SIG-M5 (cell line): Measurements from ENCODE around the gene XPO1.
A peak's percentile ranks its signal among the peaks of the same experiment; 100 is the strongest.
"Not testable (repeated sequence)": the region's sequence is repeated elsewhere in the genome, so short reads cannot be mapped to it uniquely, and the experiment has no call there.

Source experiments
- DNase-seq: peaks from one replicate; lab custom pipeline; 2025; lab: John Stamatoyannopoulos, UW

XPO1 gene

DNA sequence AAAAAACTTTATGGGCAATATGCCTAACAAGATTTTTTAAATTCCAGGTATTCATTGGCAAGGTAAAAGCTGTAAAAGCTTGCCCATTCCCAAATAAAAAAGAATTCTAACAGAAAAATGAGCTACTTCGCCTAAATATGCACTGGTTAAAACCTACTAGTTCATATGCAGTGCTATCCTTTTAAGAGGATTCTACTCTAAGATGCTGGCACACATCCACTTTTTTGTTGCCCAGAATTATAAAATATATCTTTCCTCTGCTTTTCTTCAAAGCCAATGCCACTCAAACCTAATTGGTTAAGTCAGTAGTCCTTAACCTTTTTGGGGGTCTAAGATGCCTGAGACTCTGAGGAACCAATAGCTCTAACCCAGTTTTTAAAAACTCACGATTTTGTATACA, 3.2 kb downstream of the XPO1 start:
- no peak for DNase-seq

DNA sequence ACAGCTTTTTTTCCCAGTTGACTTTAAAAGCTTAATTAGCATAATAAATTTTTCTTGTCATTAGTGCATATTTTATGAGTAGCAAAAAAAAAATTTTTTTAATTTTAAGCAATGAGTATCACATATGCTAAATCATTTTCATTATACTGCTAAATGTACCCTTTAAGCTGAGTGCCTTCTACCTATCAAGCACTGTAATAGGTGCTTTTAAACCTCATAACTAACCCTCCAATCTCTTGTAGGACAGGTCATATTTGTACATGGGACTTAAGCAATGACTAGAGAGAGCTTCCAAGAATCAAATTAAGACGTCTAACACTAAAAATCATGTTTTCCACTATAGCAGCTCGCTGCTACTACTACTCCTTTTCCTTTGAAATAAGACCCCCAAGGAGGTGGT, 7.4 kb downstream of the XPO1 start:
- DNase-seq, result no peak

DNA sequence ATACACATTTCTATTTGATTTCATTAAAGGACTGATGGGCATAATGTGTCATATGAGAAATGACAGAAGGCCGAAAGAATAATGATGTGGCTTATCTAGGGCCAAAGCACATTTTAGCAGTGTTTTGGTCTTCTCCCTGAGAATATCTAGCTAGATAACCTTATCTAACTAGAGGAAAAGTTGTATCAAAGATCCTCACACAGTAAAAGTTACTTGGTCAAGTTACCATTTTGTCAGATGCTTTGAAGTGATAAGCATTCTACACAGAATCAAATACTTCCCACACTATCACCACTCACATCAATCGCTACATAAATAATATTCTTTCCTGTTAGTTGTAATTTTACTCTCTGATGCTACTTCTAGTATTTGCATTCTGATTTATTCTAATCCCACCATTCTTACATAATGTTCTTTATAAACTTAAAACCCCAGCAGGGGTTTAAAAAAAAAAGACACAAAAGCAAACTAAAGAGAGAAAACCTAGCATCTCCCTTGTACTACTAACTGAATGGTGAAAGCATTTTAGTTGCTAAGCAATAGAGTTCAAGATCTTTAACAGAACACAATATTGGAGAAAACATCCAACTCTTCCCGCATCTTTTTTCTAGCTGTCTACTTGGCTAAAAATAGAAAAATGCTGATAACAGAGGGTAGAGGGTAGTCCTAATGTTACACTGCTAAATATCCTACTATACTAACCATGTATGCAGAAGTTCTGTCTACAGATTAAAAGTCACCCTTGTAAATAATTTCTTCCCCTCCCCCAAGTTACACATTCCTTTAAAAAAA, 8.0 kb downstream of the XPO1 start:
- no peak for DNase-seq

DNA sequence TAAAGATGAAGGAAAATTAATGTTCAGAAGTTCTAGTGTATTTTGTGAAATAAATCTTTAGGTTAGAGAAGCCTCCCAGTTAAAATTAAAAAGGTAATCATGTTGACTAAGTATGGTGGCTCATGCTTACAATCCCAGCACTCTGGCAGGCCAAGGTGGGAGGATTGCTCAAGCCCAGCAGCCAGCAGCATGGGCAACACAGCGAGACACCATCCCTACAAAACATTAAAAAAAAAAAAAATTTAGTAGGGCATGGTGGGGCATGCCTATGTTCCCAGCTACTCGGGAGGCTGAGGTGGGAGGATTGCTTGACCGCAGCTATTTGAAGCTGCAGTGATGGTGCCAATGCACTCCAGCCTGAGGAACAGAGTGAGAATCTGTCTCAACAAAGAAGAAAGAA, 17.9 kb downstream of the XPO1 start:
- DNase-seq, result no peak

DNA sequence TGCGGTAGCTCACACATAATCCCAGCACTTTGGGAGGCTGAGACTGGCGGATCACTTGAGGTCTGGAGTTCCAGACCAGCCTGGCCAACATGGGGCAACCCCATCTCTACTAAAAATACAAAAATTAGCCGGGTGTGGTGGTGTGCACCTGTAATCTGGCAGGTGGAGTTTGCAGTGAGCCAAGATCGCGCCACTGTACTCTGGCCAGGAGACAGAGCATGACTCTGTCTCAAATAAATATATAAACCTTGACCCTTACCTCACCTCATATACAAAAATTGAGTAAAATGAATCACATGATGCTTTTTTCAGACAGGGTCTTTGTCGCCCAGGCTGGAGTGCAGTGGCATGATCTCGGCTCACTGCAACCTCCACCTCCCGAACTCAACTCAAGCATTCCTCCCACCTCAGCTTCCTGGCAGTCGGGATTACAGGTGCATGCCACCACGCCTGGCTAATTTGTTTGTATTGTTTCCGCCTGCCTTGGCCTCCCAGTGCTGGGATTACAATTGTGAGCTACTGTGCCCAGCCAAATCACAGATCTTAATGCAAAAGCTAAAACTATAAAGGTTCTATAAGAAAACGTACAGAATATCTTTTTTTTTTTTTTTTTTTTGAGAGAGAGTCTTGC, 25.3 kb downstream of the XPO1 start:
- no peak for DNase-seq

DNA sequence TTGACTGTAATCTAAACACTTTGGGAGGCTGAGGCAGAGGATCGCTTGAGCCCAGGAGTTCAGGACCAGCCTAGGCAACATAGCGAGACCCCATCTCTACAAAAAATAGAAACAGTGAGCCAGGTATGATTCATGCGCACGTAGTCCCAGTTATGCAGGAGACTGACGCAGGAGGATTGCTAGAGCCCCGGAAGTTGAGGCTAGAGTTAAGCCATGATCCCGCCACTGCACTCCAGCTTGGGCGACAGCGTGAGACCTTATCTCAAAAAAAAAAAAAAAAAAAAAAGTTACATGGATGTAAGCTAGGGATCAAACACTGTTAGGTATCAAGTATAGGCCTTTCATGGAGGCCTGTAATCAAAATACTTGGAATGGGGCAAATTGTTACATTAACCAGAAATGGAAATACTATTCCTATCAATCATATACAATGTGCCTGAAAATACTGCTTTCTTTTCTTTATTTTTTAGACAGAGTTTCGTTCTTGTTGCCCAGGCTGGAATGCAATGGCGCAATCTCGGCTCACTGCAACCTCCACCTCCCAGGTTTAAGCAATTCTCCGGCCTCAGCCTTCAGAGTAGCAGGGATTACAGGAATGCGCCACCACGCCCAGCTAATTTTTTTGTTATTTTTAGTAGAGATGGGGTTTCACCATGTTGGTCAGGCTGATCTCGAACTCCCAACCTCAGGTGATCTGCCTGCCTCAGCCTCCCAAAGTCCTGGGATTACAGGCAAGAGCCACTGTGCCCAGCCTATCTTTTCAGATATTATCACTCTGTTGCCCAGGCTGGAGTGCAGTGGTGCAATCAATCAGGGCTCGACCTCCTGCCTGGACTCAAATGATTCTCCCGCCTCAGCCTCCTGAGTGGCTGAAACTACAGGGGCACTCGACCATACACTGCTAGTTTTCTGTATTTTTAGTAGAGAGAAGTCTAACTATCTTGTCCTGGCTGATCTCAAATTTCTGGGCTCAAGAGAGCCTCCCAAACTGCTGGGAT, 27.2 kb downstream of the XPO1 start:
- no peak for DNase-seq

DNA sequence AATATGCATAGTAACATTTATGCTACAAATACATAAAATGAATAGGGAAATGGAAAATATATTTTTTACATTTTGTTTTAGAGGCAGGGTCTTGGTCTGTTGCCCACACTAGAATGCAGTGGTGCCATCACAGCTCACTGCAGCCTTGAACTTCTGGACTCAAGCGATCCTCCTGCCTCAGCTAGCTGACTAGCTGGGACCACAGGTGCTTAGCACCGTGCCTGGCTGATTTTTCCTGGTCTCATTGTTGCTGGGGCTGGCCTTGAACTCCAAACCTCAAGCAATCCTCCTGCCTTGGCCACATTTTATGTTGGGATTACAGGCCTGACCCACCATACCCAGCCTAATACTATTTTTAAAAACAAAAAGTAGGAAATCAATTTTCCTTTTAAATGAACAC, 33.2 kb downstream of the XPO1 start:
- no peak for DNase-seq

DNA sequence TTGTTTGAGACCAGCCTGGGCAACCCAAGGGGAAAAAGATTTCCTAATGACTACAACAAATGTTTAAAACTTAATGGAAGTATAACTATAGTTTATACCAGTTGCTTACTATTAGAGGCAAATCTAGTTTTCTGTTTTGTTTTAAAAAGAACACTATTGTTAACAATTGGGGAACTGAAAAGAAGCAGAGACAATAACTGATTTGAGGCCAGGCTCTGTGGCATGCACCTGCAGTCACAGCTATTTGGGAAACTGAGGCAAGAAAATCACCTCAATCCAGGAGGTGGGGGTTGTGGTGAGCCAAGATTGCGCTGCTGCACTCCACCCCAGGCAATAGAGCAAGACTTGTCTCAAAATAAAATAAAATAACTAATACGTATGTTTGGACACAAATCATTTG, 39.1 kb downstream of the XPO1 start:
- no peak for DNase-seq

DNA sequence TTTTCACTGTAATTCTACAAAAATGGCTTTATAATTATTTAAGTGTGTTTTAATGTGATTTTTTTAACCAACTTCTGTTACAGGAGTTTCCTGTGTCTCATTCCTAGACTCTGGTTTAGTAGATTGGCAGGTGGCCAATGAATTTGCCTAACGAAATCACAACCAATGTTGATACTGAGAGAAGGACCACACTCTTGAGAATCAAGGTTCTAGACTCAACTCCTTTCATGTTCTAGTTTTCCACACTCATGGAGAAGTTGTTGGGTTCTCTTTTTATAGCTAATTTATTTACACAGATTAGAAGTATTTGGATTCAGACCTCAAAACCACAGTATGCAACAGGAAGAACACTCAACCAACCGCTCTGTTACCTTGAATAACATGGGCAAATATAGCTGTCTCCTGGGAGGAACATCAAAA, 44.6 kb downstream of the XPO1 start:
- DNase-seq, result no peak

DNA sequence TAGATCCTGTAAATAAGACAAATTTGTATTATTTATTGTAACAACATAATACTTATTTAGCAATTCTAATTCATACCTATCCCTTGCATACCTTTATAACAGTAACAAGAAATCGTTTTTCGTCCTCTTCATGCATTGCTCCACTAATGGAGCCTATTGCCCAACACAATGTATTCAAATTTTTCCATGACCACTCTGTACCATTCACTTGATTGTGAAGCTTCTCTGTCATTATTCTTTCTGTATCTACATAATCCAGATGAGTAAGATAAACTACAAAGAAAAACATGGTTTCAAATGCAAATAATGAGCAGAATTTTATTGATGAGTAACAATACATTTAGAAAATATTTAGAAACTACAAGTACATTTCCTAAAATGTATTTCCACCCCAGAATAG, 45.7 kb downstream of the XPO1 start:
- no peak for DNase-seq

DNA sequence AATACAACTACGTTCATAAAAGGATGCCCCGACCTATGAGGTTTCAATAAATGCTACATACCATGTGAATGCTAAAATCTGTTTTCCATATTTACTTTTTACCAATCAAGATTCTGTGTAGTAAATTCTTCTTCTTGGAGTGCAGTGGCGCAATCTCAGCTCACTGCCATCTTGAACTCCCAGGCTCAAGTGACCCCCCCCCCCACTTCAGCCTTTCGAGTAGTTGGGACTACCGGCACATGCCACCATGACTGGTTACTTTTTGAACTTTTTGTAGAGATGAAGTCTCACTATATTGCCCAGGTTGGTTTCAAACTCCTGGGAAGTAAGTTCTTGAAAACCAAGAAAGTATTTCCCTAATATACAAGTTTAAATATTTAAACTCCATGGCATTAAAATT, 52.9 kb downstream of the XPO1 start:
- DNase-seq, result no peak

DNA sequence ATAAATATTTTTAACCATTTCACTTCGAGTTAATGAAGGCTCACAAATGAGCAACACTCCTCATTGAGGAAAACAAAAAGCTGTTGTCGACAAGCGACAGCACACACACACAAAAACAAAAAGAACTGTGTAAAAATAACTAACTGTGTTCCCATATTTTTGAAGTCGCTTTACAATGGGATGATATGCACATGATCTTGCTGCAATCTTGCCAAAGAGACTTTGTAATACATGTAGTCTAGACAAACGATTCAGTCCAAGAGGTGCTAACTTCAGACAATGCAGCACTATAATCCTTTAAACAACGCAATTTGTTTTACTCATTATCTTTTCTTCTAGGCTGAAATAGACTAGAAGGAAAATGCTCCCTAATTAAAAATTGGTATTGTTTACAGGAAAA, 60.1 kb downstream of the XPO1 start:
- no peak for DNase-seq

DNA sequence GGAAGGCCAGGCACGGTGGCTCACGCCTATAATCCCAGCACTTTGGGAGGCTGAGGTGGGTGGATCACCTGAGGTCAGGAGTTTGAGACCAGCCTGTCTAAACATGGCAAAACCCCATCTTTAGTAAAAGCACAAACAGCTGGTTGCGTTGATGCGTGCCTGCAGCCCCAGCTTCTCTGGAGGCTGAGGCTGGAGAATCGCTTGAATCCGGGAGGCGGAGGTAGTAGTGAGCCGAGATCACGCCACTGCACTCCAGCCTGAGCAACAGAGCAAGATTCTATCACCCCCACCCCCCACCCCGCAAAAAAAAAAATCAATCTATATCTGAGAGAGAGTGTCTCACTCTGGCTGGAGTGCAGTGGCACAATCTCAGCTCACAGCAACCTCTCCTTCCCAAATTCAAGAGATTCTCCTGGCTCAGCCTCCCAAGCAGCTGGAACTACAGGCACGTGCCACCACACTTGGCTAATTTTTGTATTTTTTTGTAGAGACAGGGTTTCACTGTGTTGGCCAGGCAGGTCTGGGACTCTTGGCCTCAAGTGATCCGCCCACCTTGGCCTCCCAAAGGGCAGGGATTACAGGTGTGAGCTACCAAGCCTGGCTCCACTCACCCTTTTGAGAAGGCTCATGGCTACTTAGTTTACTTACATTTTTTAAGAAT, 61.1 kb downstream of the XPO1 start:
- DNase-seq, result not testable (repeated sequence)

DNA sequence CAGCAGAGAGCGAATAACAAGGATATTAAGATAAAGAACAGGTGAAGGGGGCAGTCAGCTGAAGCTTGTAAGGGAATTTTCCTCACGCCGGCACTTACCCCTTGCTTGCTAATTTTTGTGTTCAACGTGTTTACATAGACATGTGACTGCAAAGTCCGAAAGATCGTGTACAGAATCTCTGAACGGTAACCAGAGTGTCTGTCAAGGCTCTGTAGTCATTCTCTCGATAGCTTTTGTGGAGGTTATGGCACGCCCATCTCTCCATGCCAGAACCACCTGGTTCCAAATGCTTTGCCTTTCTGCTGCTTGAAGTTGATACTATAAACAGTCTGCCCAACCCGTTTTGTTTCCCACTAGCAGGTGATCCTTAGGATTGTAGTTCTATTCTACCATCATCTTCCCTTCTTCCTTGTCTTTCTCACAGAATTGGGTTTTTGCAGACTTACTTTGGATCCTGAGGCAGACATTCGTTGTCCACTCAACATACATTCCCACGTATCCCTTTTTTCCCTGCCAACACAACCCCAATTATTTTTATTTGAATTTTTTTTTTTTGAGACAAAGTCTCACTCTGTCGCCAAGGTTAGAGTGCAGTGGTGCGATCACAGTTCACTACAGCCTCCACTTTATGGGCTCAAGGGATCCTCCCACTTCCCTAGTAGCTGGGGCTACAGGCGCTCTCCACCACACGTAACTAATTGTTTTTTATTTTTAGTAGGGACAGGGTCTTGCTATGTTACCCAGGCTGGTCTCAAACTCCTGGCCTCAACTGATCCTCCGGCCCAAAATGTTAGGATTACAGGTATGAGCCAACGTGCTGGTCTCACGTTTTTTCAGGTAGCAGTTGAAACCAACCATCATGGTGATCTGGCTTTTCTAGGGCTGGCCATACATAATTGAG, 66.0 kb downstream of the XPO1 start:
- DNase-seq, result no peak

DNA sequence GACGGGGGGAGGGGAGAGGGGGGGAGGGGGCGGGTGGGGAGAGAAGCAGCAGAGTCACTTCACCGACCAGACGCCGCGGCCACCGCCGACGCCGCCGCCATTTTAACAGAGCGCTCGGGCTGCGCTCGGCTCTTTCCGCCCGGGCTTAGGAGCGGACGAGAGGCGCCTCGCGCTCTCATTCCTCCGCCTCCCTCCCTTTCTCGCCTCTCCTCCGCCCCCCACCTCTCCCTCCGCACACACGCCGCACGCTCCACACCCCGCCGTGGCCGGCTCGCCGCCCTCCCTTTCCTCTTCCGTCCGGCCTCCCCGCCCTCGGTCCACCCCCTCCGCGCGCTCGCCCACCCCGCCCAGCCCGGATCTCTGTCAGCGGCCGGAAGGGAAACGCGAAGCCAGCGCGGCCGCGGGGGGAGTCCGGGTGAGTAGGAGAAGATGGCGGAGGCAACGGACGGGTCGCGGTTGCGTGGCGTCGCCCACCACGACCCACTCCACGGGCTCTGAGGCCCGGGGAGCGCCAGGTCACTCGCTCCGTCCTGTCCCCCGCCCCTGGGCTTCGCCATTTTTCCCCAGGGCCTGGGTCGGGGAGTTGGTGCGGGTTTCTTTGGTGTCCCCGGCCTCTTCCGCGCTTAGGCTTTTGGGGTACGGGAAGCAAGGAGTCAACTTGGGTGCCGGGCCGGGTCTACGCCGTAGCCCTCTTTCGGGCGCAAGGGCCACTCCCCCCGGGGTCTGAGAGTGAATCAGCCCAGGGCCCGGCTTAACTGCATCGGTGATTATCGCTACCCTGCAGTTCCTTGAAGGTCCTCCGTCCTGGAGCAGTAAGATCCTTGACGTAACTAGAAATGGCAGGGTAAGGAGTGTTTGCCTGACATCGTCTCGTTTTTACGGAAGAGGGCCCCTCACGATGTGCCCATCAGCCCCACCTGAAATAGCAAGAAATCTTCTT, 66.9 kb downstream of the XPO1 start, which contains the start of gene USP34:
Gene USP34 (minus strand): TSS at position 123 of the 940 bp plus-strand sequence. CDS start 395 bp downstream, outside the sequence.
- peak; percentile 75 for DNase-seq

DNA sequence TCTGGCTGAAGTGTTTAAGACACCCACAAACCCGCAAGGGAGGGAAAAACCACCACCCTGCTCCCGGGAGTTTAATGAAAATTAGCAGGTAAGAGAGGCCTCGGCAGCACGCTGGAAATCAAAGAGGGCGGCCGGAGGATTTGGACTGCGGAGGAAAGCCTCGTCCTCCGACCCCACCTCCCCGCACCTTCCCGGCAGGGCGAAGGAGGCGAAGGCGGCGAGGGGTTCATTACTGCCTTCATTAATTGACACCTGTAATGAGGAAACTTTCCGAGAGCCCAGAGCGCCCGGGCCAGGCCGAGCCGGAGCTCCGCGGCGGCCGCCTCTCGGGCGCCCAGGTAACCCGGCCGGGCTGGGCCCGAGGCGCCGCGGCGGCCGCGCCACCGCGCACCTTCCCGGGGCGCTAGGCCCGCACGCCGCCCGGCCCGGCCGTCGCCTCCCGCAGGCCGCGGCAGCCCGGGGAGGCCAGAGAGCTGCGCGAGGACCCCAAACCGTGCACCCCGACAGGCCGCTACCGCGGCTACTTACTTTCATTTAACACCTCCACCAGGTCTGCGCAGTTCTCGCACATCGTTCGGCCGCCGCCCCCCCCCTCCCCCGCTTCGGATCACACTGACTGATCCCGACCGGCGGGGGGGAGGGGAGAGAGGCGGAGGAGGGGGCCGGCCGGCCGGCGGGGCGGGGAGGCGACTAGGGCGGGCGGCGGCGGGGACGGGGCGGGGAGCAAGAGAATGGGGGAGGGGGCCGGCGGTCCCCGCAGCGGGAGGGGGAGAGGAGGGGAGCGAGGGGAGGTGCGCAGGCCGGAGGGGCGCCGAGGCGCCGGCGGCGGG, 67.8 kb downstream of the XPO1 start:
- DNase-seq, result no peak

DNA sequence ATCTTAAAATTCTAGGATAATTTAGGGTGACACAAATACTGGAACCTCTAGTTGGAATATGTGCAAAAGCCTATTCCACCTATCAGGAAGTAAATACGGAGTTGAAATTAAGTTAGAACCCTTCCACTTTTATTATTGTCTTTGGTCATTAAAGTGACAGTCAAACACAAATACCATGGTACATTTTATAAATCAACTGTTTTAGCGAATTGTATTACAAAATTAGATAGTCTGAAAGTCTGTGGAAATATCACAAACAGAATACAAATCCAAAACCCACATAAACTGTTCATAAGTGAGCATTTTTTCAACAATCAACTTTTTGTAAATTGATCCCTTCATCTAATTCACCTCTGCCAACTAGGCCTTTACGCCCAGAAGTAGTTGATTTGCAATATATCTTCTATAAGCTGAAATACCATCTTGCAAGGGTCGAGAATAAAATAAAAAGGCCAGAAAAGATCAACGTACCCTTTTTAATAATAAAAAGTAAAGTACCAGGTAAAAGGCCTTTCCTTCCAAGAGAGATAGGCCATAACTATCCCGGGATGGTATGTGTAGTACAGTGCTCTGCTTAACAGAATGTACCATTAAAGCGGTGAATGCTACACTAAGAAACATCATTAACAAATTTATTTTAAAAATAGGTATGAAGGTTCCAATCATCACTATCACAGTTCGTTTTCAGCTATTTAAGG, 68.6 kb downstream of the XPO1 start:
- DNase-seq, result no peak

DNA sequence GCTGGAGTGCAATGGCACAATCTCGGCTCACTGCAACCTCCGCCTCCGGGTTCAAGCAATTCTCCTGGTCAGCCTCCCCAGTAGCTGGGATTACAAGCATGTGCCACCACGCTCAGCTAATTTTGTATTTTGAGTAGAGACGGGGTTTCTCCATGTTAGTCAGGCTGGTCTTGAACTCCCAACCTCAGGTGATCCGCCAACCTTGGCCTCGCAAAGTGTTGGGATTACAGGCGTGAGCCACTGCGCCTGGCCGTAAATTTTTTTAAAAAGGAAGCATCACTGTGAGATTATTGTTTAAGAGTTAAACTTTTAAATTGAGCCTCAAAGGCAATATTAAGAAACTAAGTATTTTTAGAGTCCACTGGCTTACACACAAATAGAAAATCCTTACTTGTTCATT, 69.9 kb downstream of the XPO1 start:
- not testable (repeated sequence) for DNase-seq
